Ishikawa (cell line): Measurements from ENCODE around the gene SELPLG.

Experiments used
- CEBPB ChIP-seq: IDR thresholded peaks from 2 replicates; pipeline ENCODE4 v1.6.1; 2012
- EGR1 ChIP-seq: IDR thresholded peaks from 2 replicates; pipeline ENCODE4 v1.6.1; 2012
- EP300 ChIP-seq: IDR thresholded peaks from 2 replicates; pipeline ENCODE4 v1.6.1; 2012; ENCODE audit warnings: borderline replicate concordance
- FOXM1 ChIP-seq: IDR thresholded peaks from 2 replicates; pipeline ENCODE4 v1.6.1; 2012; ENCODE audit warnings: low read depth, borderline replicate concordance
- MAX ChIP-seq: IDR thresholded peaks from 2 replicates; pipeline ENCODE4 v1.6.1; 2012
- NFIC ChIP-seq: IDR thresholded peaks from 2 replicates; pipeline ENCODE4 v1.6.1; 2012
- RAD21 ChIP-seq: IDR thresholded peaks from 2 replicates; pipeline ENCODE4 v1.6.1; 2012; ENCODE audit warnings: low read depth
- TAF1 ChIP-seq: IDR thresholded peaks from 2 replicates; pipeline ENCODE4 v1.6.1; 2012; ENCODE audit warnings: low read depth, mild to moderate bottlenecking
- TCF12 ChIP-seq: IDR thresholded peaks from 2 replicates; pipeline ENCODE4 v1.6.1; 2012; ENCODE audit warnings: low read depth
- TEAD4 ChIP-seq: IDR thresholded peaks from 2 replicates; pipeline ENCODE4 v1.6.1; 2012
- YY1 ChIP-seq: IDR thresholded peaks from 2 replicates; pipeline ENCODE4 v1.6.1; 2012; ENCODE audit warnings: low read depth
- ZBTB7A ChIP-seq: IDR thresholded peaks from 2 replicates; pipeline ENCODE4 v1.6.1; 2012; ENCODE audit warnings: low read depth
- TF ChIP-seq, protein P1 (sequence below): IDR thresholded peaks from 2 replicates; pipeline ENCODE4 v1.6.1; 2012; ENCODE audit warnings: low read depth, mild to moderate bottlenecking

- no peak for TF ChIP-seq CEBPB
- TF ChIP-seq TAF1 = no peak
- TF ChIP-seq, protein P1, sequence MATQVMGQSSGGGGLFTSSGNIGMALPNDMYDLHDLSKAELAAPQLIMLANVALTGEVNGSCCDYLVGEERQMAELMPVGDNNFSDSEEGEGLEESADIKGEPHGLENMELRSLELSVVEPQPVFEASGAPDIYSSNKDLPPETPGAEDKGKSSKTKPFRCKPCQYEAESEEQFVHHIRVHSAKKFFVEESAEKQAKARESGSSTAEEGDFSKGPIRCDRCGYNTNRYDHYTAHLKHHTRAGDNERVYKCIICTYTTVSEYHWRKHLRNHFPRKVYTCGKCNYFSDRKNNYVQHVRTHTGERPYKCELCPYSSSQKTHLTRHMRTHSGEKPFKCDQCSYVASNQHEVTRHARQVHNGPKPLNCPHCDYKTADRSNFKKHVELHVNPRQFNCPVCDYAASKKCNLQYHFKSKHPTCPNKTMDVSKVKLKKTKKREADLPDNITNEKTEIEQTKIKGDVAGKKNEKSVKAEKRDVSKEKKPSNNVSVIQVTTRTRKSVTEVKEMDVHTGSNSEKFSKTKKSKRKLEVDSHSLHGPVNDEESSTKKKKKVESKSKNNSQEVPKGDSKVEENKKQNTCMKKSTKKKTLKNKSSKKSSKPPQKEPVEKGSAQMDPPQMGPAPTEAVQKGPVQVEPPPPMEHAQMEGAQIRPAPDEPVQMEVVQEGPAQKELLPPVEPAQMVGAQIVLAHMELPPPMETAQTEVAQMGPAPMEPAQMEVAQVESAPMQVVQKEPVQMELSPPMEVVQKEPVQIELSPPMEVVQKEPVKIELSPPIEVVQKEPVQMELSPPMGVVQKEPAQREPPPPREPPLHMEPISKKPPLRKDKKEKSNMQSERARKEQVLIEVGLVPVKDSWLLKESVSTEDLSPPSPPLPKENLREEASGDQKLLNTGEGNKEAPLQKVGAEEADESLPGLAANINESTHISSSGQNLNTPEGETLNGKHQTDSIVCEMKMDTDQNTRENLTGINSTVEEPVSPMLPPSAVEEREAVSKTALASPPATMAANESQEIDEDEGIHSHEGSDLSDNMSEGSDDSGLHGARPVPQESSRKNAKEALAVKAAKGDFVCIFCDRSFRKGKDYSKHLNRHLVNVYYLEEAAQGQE = no peak
- no peak for TF ChIP-seq NFIC
- TF ChIP-seq FOXM1 = no peak
- TF ChIP-seq EP300 = no peak
- TF ChIP-seq TCF12 = no peak
- TF ChIP-seq MAX = no peak
- TF ChIP-seq YY1 = no peak
- no peak for TF ChIP-seq EGR1
- no peak for TF ChIP-seq RAD21
- no peak for TF ChIP-seq TEAD4
- TF ChIP-seq ZBTB7A = no peak
Observed at GRCh38 chr12:108616359-108616758, 17.3 kb downstream of the SELPLG start.
